Astrocyte (in vitro differentiated cells and primary cell): ENCODE results near the gene ZFAND5. TPM values are rescaled to one million over a fixed set of nuclear protein-coding genes. Genes with fewer than 3 reads are reported as not detected.

Experiments used
- DNase-seq: peaks from one replicate; pipeline ENCODE4 v3.0.0-alpha.2; 2010; ENCODE audit warnings: low read depth
- FAIRE-seq: peaks from 2 replicates; lab custom pipeline; 2011; peaks lifted over from hg19 to GRCh38; lab: Jason Lieb, UNC
- H2AFZ ChIP-seq: 2 replicates; pipeline ENCODE4 v1.6.0; 2012; ENCODE audit warnings: low read depth, low read length, inconsistent platforms
- H3K27ac ChIP-seq: 2 replicates; pipeline ENCODE4 v1.5.1; 2011; ENCODE audit warnings: low read depth, low read length, inconsistent platforms
- H3K27me3 ChIP-seq: 2 replicates; pipeline ENCODE4 v1.6.0; 2011; ENCODE audit warnings: low read length, inconsistent platforms; ENCODE audit not compliant: insufficient read depth
- H3K36me3 ChIP-seq: 2 replicates; pipeline ENCODE4 v1.5.1; 2011; ENCODE audit warnings: low read length, inconsistent platforms; ENCODE audit not compliant: insufficient read depth
- H3K4me1 ChIP-seq: 2 replicates; pipeline ENCODE4 v1.5.1; 2011; ENCODE audit warnings: low read length, inconsistent platforms; ENCODE audit not compliant: insufficient read depth
- H3K4me2 ChIP-seq: 2 replicates; pipeline ENCODE4 v1.6.0; 2012; ENCODE audit warnings: low read length, inconsistent platforms
- H3K4me3 ChIP-seq: 2 replicates; pipeline ENCODE4 v1.5.1; 2011; ENCODE audit warnings: low read depth, mild to moderate bottlenecking, low read length, inconsistent platforms; ENCODE audit not compliant: insufficient read depth
- H3K79me2 ChIP-seq: 2 replicates; pipeline ENCODE4 v1.6.0; 2012; ENCODE audit warnings: mild to moderate bottlenecking, low read length, inconsistent platforms; ENCODE audit not compliant: insufficient read depth
- H3K9ac ChIP-seq: 2 replicates; pipeline ENCODE4 v1.6.0; 2012; ENCODE audit warnings: mild to moderate bottlenecking, low read length, inconsistent platforms
- H3K9me3 ChIP-seq: 2 replicates; pipeline ENCODE4 v1.5.1; 2012; ENCODE audit warnings: low read depth, mild to moderate bottlenecking, low read length, inconsistent platforms; ENCODE audit not compliant: insufficient read depth
- H4K20me1 ChIP-seq: 2 replicates; pipeline ENCODE4 v1.6.0; 2012; ENCODE audit warnings: low read length, inconsistent platforms; ENCODE audit not compliant: insufficient read depth
- H3K27ac Mint-ChIP-seq: one replicate; pipeline ENCODE4 v1.8.0; 2021; ENCODE audit warnings: mild to moderate bottlenecking, mixed read lengths; ENCODE audit not compliant: unreplicated experiment
- H3K27me3 Mint-ChIP-seq: one replicate; pipeline ENCODE4 v1.8.0; 2021; ENCODE audit warnings: low read depth, mixed read lengths; ENCODE audit not compliant: unreplicated experiment
- H3K36me3 Mint-ChIP-seq: one replicate; pipeline ENCODE4 v1.8.0; 2021; ENCODE audit warnings: low read depth, mixed read lengths; ENCODE audit not compliant: unreplicated experiment
- H3K4me1 Mint-ChIP-seq: one replicate; pipeline ENCODE4 v1.8.0; 2021; ENCODE audit warnings: low read depth, mixed read lengths; ENCODE audit not compliant: unreplicated experiment
- H3K4me3 Mint-ChIP-seq: one replicate; pipeline ENCODE4 v1.8.0; 2021; ENCODE audit warnings: mild to moderate bottlenecking, moderate library complexity, mixed read lengths; ENCODE audit not compliant: unreplicated experiment
- H3K9me3 Mint-ChIP-seq: one replicate; pipeline ENCODE4 v1.8.0; 2021; ENCODE audit warnings: mild to moderate bottlenecking, mixed read lengths; ENCODE audit not compliant: unreplicated experiment
- CTCF ChIP-seq: IDR thresholded peaks from 2 replicates; pipeline ENCODE4 v1.5.1; 2011; ENCODE audit warnings: low read depth, mild to moderate bottlenecking, inconsistent platforms, low read length, moderate library complexity; ENCODE audit not compliant: insufficient read depth
- EZH2 ChIP-seq: IDR thresholded peaks from 2 replicates; pipeline ENCODE4 v1.6.1; 2012; ENCODE audit warnings: mild to moderate bottlenecking, low read length, inconsistent platforms; ENCODE audit not compliant: insufficient read depth
- total RNA-seq: library from RNA; stranded (reverse); gene quantifications from 2 replicates; pipeline ENCODE4 v1.2.1, GENCODE V29; 2021

The ZFAND5 gene
- total RNA-seq, 1 donor from 2014 or later = 181 TPM

GRCh38 chr9:72349240-72349639, 15.8 kb downstream of the ZFAND5 start:
- Histone ChIP-seq H4K20me1 (peaks cover 17% of the 10 kb centered on the region), H2AFZ (no peak overlapping the region), H3K4me2 (no peak overlapping the region), H3K9ac (no peak overlapping the region), H3K9me3 (no peaks in the 10 kb centered on the region), H3K27me3 (no peaks in the 10 kb centered on the region), H3K36me3 (peaks cover 7% of the 10 kb centered on the region), H3K4me3 (no peak overlapping the region), H3K27ac (no peak overlapping the region), H3K79me2 (peaks cover 7% of the 10 kb centered on the region), H3K4me1 (peaks cover 7% of the 10 kb centered on the region)
- Mint-ChIP-seq H3K27ac (no peak overlapping the region), H3K9me3 (no peaks in the 10 kb centered on the region), H3K4me1 (no peaks in the 10 kb centered on the region), H3K36me3 (no peaks in the 10 kb centered on the region), H3K4me3 (no peak overlapping the region), H3K27me3 (no peaks in the 10 kb centered on the region)
- DNase-seq (no peak), FAIRE-seq (no peak)
- no peak for TF ChIP-seq EZH2
- no peak for TF ChIP-seq CTCF

GRCh38 chr9:72346333-72346732, 18.7 kb downstream of the ZFAND5 start:
- Histone ChIP-seq H3K9me3 (no peaks in the 10 kb centered on the region), H3K27ac (no peak overlapping the region), H3K36me3 (no peaks in the 10 kb centered on the region), H2AFZ (no peak overlapping the region), H3K4me1 (no peaks in the 10 kb centered on the region), H3K79me2 (no peaks in the 10 kb centered on the region), H3K4me2 (no peak overlapping the region), H3K4me3 (no peak overlapping the region), H4K20me1 (no peaks in the 10 kb centered on the region), H3K27me3 (no peaks in the 10 kb centered on the region), H3K9ac (no peak overlapping the region)
- no peak for DNase-seq
- Mint-ChIP-seq H3K4me1 (no peaks in the 10 kb centered on the region), H3K27ac (no peak overlapping the region), H3K27me3 (no peaks in the 10 kb centered on the region), H3K9me3 (no peaks in the 10 kb centered on the region), H3K36me3 (no peaks in the 10 kb centered on the region), H3K4me3 (no peak overlapping the region)
- FAIRE-seq = no peak
- TF ChIP-seq EZH2 (no peak), CTCF (no peak)

DNA sequence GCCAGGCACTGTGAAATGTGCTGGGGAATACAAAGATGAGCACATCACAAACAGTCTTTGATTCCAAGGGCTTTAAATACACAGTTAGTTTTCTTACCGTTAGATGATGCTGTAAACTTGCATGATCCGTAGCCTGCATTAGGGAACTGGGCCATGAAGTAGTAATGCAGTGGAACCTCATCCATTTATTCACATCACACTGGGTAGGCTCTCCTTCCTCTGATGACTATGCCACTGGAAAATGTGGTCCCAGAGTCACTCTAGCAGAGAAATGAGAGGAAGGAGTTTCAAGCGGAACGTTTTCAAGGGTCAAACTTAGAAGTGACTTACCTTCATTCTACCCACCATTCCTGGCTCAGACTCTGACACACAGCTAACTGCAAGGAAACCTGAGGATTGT, 26.4 kb downstream of the ZFAND5 start:
- no peak overlapping the region for H2AFZ ChIP-seq
- H3K9me3 Mint-ChIP-seq = no peaks in the 10 kb centered on the region
- no peaks in the 10 kb centered on the region for H3K4me1 Mint-ChIP-seq
- no peaks in the 10 kb centered on the region for H3K27me3 ChIP-seq
- no peak for FAIRE-seq
- H3K4me2 ChIP-seq = no peak overlapping the region
- H3K79me2 ChIP-seq = no peaks in the 10 kb centered on the region
- H3K27ac ChIP-seq = no peak overlapping the region
- H3K36me3 ChIP-seq = no peaks in the 10 kb centered on the region
- H3K9me3 ChIP-seq = no peaks in the 10 kb centered on the region
- no peak overlapping the region for H3K9ac ChIP-seq
- no peak for DNase-seq
- no peak overlapping the region for H3K4me3 Mint-ChIP-seq
- no peaks in the 10 kb centered on the region for H3K4me1 ChIP-seq
- H3K36me3 Mint-ChIP-seq = no peaks in the 10 kb centered on the region
- no peaks in the 10 kb centered on the region for H3K27me3 Mint-ChIP-seq
- H3K4me3 ChIP-seq = no peak overlapping the region
- H3K27ac Mint-ChIP-seq = no peak overlapping the region
- H4K20me1 ChIP-seq = no peaks in the 10 kb centered on the region
- TF ChIP-seq CTCF = no peak
